DND-41 (cell line): ENCODE results near the gene SMAP2.

Experiments used
- EZH2 ChIP-seq: IDR thresholded peaks from 3 replicates; pipeline ENCODE4 v1.6.1; 2012; ENCODE audit warnings: borderline replicate concordance, low read depth, mild to moderate bottlenecking, moderate library complexity, low read length, inconsistent platforms; ENCODE audit not compliant: severe bottlenecking
- TF ChIP-seq, protein P1 (sequence below): IDR thresholded peaks from 2 replicates; pipeline ENCODE4 v1.5.1; 2012; ENCODE audit warnings: borderline replicate concordance, low read length, moderate library complexity, mild to moderate bottlenecking; ENCODE audit not compliant: poor library complexity, severe bottlenecking; ENCODE audit errors: extremely low read depth

- TF ChIP-seq, protein P1, sequence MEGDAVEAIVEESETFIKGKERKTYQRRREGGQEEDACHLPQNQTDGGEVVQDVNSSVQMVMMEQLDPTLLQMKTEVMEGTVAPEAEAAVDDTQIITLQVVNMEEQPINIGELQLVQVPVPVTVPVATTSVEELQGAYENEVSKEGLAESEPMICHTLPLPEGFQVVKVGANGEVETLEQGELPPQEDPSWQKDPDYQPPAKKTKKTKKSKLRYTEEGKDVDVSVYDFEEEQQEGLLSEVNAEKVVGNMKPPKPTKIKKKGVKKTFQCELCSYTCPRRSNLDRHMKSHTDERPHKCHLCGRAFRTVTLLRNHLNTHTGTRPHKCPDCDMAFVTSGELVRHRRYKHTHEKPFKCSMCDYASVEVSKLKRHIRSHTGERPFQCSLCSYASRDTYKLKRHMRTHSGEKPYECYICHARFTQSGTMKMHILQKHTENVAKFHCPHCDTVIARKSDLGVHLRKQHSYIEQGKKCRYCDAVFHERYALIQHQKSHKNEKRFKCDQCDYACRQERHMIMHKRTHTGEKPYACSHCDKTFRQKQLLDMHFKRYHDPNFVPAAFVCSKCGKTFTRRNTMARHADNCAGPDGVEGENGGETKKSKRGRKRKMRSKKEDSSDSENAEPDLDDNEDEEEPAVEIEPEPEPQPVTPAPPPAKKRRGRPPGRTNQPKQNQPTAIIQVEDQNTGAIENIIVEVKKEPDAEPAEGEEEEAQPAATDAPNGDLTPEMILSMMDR, result peak; percentile 86
- TF ChIP-seq EZH2, result no peak
Measured at GRCh38 chr1:40404670-40405462, 31.3 kb downstream of the SMAP2 start.
